Keratinocyte (primary cell): Measurements from ENCODE around the gene ZMYND8.

Experiments
- CTCF ChIP-seq, 3 experiments: IDR thresholded peaks in 1 of 3; conservative IDR thresholded peaks in 1 of 3; optimal IDR thresholded peaks in 1 of 3; 2 replicates in 2 of 3; 3 replicates in 1 of 3; pipeline versions ENCODE3 to v1.5.1; 2011; ENCODE audit warnings: low read length in 3 of 3, mild to moderate bottlenecking in 3 of 3, moderate library complexity in 2 of 3, control low read depth in 1 of 3, inconsistent platforms in 1 of 3; ENCODE audit not compliant: insufficient read depth in 2 of 3; ENCODE audit errors: extremely low read depth in 1 of 3
- EZH2 ChIP-seq: IDR thresholded peaks from one replicate; pipeline ENCODE4 v1.6.1; 2012; ENCODE audit warnings: inconsistent platforms, mild to moderate bottlenecking, low read length, moderate library complexity

- TF ChIP-seq CTCF (optimal IDR thresholded peaks at IDR 0.05 in 1 of 3, IDR thresholded peaks at IDR 0.05 in 1 of 3, conservative IDR thresholded peaks at IDR 0.05 in 1 of 3; ENCODE audit: extremely low read depth in 1 of 3, insufficient read depth in 2 of 3, low read length in 3 of 3) (no peak), EZH2 (no peak)
Measured at GRCh38 chr20:47251154-47252020, 105.1 kb downstream of the ZMYND8 start.
